ENCODE results near the gene DENND6B.
"Not testable (repeated sequence)": the region's sequence is repeated elsewhere in the genome, so short reads cannot be mapped to it uniquely, and the experiment has no call there.

DENND6B gene

GRCh38 chr22:50326956-50327710 lies at the start of gene DENND6B:
Gene DENND6B, minus strand, starts transcription at chr22:50327012. Its CDS starts 24 bp downstream, at chr22:50326988.
- no peak for DNase-seq (ENCODE audit: low read depth)

- DNase-seq (ENCODE audit: low read depth): no peak
Observed at GRCh38 chr22:50376085-50376651, 49.4 kb upstream of the DENND6B start.

- no peak for DNase-seq (ENCODE audit: low read depth)
Observed at GRCh38 chr22:50371101-50371648, 44.4 kb upstream of the DENND6B start.

- no peak for DNase-seq (ENCODE audit: low read depth)
Observed at GRCh38 chr22:50367778-50368500, 41.1 kb upstream of the DENND6B start.

- not testable (repeated sequence) for DNase-seq (ENCODE audit: low read depth)
Observed at GRCh38 chr22:50363803-50364194, 37.0 kb upstream of the DENND6B start.

- no peak for DNase-seq (ENCODE audit: low read depth)
Observed at GRCh38 chr22:50363166-50363802, 36.5 kb upstream of the DENND6B start.

- no peak for DNase-seq (ENCODE audit: low read depth)
Observed at GRCh38 chr22:50361688-50362087, 34.9 kb upstream of the DENND6B start.

- no peak for DNase-seq (ENCODE audit: low read depth)
Observed at GRCh38 chr22:50361222-50361621, 34.4 kb upstream of the DENND6B start.

GRCh38 chr22:50360578-50360977 lies 33.8 kb upstream of the DENND6B start:
- DNase-seq (ENCODE audit: low read depth): no peak

GRCh38 chr22:50357756-50358155 lies 30.9 kb upstream of the DENND6B start:
- no peak for DNase-seq (ENCODE audit: low read depth)

GRCh38 chr22:50357222-50357621 lies 30.4 kb upstream of the DENND6B start:
- no peak for DNase-seq (ENCODE audit: low read depth)

GRCh38 chr22:50356186-50356585 lies 29.4 kb upstream of the DENND6B start:
- DNase-seq (ENCODE audit: low read depth): no peak

GRCh38 chr22:50348058-50348457 lies 21.2 kb upstream of the DENND6B start:
- DNase-seq (ENCODE audit: low read depth): no peak

- no peak for DNase-seq (ENCODE audit: low read depth)
Observed at GRCh38 chr22:50347157-50347556, 20.3 kb upstream of the DENND6B start.

- DNase-seq (ENCODE audit: low read depth): no peak
Observed at GRCh38 chr22:50346470-50346869, 19.7 kb upstream of the DENND6B start.

- no peak for DNase-seq (ENCODE audit: low read depth)
Observed at GRCh38 chr22:50343541-50343935, 16.7 kb upstream of the DENND6B start.

GRCh38 chr22:50342651-50343540 lies 16.1 kb upstream of the DENND6B start, which contains the start of gene PPP6R2:
Gene PPP6R2, plus strand, starts transcription at chr22:50343327. Its CDS starts 50,582 bp downstream, at chr22:50393909.
- no peak for DNase-seq (ENCODE audit: low read depth)

GRCh38 chr22:50341977-50342650 lies 15.3 kb upstream of the DENND6B start:
- no peak for DNase-seq (ENCODE audit: low read depth)

- no peak for DNase-seq (ENCODE audit: low read depth)
Observed at GRCh38 chr22:50339945-50340879, 13.4 kb upstream of the DENND6B start.
